Right lobe of liver (tissue), 4 donors: Measurements from ENCODE around the gene SPPL3.

ENCODE experiments used
- POLR2A ChIP-seq: fragments of 450-650 bp; IDR thresholded peaks from one replicate; pipeline ENCODE4 v1.6.1; 2017; ENCODE audit warnings: antibody characterized with exemption, mild to moderate bottlenecking
- TF ChIP-seq, protein P1 (sequence below), 4 donors: fragments of 200-600 bp in 3 of 4; fragments of 450-650 bp in 1 of 4; IDR thresholded peaks; one replicate each; pipeline versions ENCODE4 v1.5.1 to v1.8.0; 2016 to 2022; ENCODE audit warnings: antibody characterized with exemption in 4 of 4, mild to moderate bottlenecking in 2 of 4
- donor health status: DM: no; HTN: no; CAD: no.
- donor health status: DM: no; HTN: no; CAD: no.
- donor health status: DM: no; HTN: yes; CAD: no.

DNA sequence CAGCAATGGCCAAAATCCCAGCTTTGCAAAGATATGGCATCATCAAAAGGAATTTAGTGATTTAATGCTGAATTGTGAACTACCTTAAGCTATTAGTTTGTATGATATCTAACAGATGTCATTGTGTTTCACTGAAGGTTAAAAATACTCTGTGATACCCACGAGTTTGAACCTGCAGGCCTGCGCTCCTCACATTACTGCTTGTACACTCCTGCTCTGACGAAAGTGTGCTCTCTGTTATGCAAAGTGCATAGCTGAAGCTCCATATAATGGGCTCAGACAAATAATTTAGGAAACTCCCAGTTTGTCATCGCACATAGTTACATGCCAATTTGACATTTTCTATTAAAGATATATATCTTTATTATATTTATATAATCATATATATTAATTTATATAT lies 52.2 kb downstream of the SPPL3 start:
- TF ChIP-seq POLR2A, result no peak
- TF ChIP-seq, protein P1, sequence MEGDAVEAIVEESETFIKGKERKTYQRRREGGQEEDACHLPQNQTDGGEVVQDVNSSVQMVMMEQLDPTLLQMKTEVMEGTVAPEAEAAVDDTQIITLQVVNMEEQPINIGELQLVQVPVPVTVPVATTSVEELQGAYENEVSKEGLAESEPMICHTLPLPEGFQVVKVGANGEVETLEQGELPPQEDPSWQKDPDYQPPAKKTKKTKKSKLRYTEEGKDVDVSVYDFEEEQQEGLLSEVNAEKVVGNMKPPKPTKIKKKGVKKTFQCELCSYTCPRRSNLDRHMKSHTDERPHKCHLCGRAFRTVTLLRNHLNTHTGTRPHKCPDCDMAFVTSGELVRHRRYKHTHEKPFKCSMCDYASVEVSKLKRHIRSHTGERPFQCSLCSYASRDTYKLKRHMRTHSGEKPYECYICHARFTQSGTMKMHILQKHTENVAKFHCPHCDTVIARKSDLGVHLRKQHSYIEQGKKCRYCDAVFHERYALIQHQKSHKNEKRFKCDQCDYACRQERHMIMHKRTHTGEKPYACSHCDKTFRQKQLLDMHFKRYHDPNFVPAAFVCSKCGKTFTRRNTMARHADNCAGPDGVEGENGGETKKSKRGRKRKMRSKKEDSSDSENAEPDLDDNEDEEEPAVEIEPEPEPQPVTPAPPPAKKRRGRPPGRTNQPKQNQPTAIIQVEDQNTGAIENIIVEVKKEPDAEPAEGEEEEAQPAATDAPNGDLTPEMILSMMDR (IDR thresholded peaks at IDR 0.05), result no peak
